ENCODE results near the gene KPTN. TPM values are rescaled to one million over a fixed set of nuclear protein-coding genes. Genes with fewer than 3 reads are reported as not detected.

The KPTN gene
- total and polyA plus RNA-seq, 2 of the 13 experiments (the other 11 are each of a cell fraction or from before 2014, with no cell fraction given), result 9.1 to 13.3 TPM

GRCh38 chr19:47490847-47491246 lies 6.8 kb upstream of the KPTN start (continued):
- no peak for TF ChIP-seq ZFP36L1 (CRISPR knock-in tag; IDR thresholded peaks at IDR 0.05)
- TF ChIP-seq, protein P1, sequence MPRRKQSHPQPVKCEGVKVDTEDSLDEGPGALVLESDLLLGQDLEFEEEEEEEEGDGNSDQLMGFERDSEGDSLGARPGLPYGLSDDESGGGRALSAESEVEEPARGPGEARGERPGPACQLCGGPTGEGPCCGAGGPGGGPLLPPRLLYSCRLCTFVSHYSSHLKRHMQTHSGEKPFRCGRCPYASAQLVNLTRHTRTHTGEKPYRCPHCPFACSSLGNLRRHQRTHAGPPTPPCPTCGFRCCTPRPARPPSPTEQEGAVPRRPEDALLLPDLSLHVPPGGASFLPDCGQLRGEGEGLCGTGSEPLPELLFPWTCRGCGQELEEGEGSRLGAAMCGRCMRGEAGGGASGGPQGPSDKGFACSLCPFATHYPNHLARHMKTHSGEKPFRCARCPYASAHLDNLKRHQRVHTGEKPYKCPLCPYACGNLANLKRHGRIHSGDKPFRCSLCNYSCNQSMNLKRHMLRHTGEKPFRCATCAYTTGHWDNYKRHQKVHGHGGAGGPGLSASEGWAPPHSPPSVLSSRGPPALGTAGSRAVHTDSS (CRISPR knock-in tag; conservative IDR thresholded peaks at IDR 0.05), result no peak
- TF ChIP-seq ASH2L (IDR thresholded peaks at IDR 0.05; ENCODE audit: insufficient read length, low read depth, low read length), result no peak
- no peak for TF ChIP-seq RFX5 (IDR thresholded peaks at IDR 0.05; ENCODE audit: low read depth, low read length)
- no peak for TF ChIP-seq ZFAT (CRISPR knock-in tag; conservative IDR thresholded peaks at IDR 0.05)
- TF ChIP-seq DNMT3B (CRISPR knock-in tag; conservative IDR thresholded peaks at IDR 0.05), result no peak
- no peak for TF ChIP-seq TIGD3 (CRISPR knock-in tag; IDR thresholded peaks at IDR 0.05; ENCODE audit: borderline replicate concordance)

- Histone ChIP-seq H2AFZ (ENCODE audit: low read length) (no peak overlapping the region), H3K9ac (ENCODE audit: insufficient read depth, low read depth, low read length) (no peak overlapping the region), H3K36me3 (replicated peaks in 1 of 2; ENCODE audit: control insufficient read depth in 1 of 2, insufficient read depth in 2 of 2, low read length in 2 of 2) (peaks cover 16 to 18% of the 10 kb centered on the region in 2 experiments; a peak in 4 of 5 replicates), H3K27me3 (ENCODE audit: control insufficient read depth in 1 of 2, insufficient read depth in 2 of 2, low read length in 2 of 2) (no peaks in the 10 kb centered on the region), H3K4me2 (ENCODE audit: low read depth, low read length) (no peak overlapping the region), H3K4me1 (ENCODE audit: insufficient read depth, low read length) (no peaks in the 10 kb centered on the region), H4K20me1 (ENCODE audit: insufficient read depth, low read length) (no peaks in the 10 kb centered on the region), H3K27ac (ENCODE audit: extremely low read length, insufficient read depth, low read length) (no peak overlapping the region), H3K79me2 (ENCODE audit: insufficient read depth, low read length) (no peaks in the 10 kb centered on the region), H3K4me3 (replicated peaks in 1 of 3; ENCODE audit: insufficient read depth in 1 of 3, low read depth in 2 of 3, low read length in 3 of 3) (no peak overlapping the region), H3K9me3 (ENCODE audit: low read length) (no peaks in the 10 kb centered on the region)
- 0 out of 2 replicates have a peak, but pooled peaks have one; percentile 52 for TF ChIP-seq JUNB (CRISPR knock-in tag; IDR thresholded peaks at IDR 0.05; ENCODE audit: borderline replicate concordance)
- TF ChIP-seq RFX3 (CRISPR knock-in tag; IDR thresholded peaks at IDR 0.05), result no peak
- 0 out of 2 replicates have a peak, but pooled peaks have one; percentile 7 for TF ChIP-seq MNT (IDR thresholded peaks at IDR 0.05)
- peak; percentile 85 for TF ChIP-seq ZNF646 (CRISPR knock-in tag; IDR thresholded peaks at IDR 0.05)
- no peak for TF ChIP-seq ATM (IDR thresholded peaks at IDR 0.05; ENCODE audit: borderline replicate concordance)
- TF ChIP-seq PAWR (CRISPR knock-in tag; IDR thresholded peaks at IDR 0.05; ENCODE audit: borderline replicate concordance), result no peak
- ATAC-seq (no peak), DNase-seq (ENCODE audit: low spot score) (no peak), FAIRE-seq (peak; percentile 28)
- ChIA-PET CTCF (ENCODE audit: low intra/inter-chr PET ratio, low total read pairs) (no interaction called here), POLR2A (no interaction called here)
- in situ Hi-C loops (cut with HindIII; ENCODE audit: extremely low pct_ligation_motif_present, low pct_unique_long_range_greater_than_20kb) (no loop called here), intact Hi-C loops (cut with micrococcal nuclease; ENCODE audit: unreplicated experiment) (no loop called here)
- no TSS peak for BruUV-seq (replicated peaks)
- WGBS (ENCODE audit: low lambda C conversion rate), result 97% methylated on average over 7 of the region's 7 CpGs
Observed at GRCh38 chr19:47490031-47490430, 6.0 kb upstream of the KPTN start.
